DND-41 (cell line): ENCODE results near the gene SMURF2.

ENCODE experiments used
- EZH2 ChIP-seq: IDR thresholded peaks from 3 replicates; pipeline ENCODE4 v1.6.1; 2012; ENCODE audit warnings: borderline replicate concordance, low read depth, mild to moderate bottlenecking, moderate library complexity, low read length, inconsistent platforms; ENCODE audit not compliant: severe bottlenecking
- TF ChIP-seq, protein P1 (sequence below): IDR thresholded peaks from 2 replicates; pipeline ENCODE4 v1.5.1; 2012; ENCODE audit warnings: borderline replicate concordance, low read length, moderate library complexity, mild to moderate bottlenecking; ENCODE audit not compliant: poor library complexity, severe bottlenecking; ENCODE audit errors: extremely low read depth

DNA sequence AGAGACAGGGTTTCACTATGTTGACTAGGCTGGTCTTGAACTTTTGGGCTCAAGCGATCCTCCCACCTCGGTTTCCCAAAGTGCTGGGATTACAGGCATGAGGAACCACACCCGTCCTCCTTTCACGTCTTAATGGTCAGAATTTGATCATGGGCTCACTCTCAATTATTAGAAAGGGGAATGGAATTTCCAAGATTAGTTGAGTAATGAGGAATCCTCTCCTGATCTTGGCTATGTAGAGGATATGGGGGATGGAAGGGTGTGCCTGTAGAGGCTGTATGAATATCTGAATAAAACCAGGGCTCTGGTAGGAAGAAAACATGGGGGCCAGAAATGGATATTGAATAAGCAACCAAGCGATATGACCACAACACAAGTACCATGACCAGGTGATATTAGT is 25.9 kb upstream of the SMURF2 start:
- TF ChIP-seq, protein P1, sequence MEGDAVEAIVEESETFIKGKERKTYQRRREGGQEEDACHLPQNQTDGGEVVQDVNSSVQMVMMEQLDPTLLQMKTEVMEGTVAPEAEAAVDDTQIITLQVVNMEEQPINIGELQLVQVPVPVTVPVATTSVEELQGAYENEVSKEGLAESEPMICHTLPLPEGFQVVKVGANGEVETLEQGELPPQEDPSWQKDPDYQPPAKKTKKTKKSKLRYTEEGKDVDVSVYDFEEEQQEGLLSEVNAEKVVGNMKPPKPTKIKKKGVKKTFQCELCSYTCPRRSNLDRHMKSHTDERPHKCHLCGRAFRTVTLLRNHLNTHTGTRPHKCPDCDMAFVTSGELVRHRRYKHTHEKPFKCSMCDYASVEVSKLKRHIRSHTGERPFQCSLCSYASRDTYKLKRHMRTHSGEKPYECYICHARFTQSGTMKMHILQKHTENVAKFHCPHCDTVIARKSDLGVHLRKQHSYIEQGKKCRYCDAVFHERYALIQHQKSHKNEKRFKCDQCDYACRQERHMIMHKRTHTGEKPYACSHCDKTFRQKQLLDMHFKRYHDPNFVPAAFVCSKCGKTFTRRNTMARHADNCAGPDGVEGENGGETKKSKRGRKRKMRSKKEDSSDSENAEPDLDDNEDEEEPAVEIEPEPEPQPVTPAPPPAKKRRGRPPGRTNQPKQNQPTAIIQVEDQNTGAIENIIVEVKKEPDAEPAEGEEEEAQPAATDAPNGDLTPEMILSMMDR = no peak
- TF ChIP-seq EZH2 = no peak
